Stimulated activated CD8-positive, alpha-beta memory T cell treated with anti-CD3 and anti-CD28 coated beads, Interleukin-2, amount 100 ng/mL, for 1 hour (primary cell): ENCODE results near the gene INPP5D.
"Not testable (repeated sequence)": the region's sequence is repeated elsewhere in the genome, so short reads cannot be mapped to it uniquely, and the experiment has no call there.

Source experiments
- DNase-seq, 2 donors: peaks; one replicate each; pipeline ENCODE4 v3.0.0-alpha.2; 2020; ENCODE audit warnings: low read depth in 2 of 2

Gene INPP5D

GRCh38 chr2:233174137-233174536 lies 114.0 kb downstream of the INPP5D start:
- DNase-seq, result no peak

- no peak for DNase-seq
These were observed 119.1 kb downstream of the INPP5D start for GRCh38 chr2:233178994-233179847.

GRCh38 chr2:233179848-233180366 lies 119.8 kb downstream of the INPP5D start:
- DNase-seq, result no peak

GRCh38 chr2:233183869-233184418 lies 123.8 kb downstream of the INPP5D start:
- DNase-seq, result no peak

- DNase-seq, result no peak
These were observed 124.5 kb downstream of the INPP5D start for GRCh38 chr2:233184669-233185068.

GRCh38 chr2:233185330-233185729 lies 125.2 kb downstream of the INPP5D start:
- DNase-seq, result no peak

- no peak for DNase-seq
These were observed 125.8 kb downstream of the INPP5D start for GRCh38 chr2:233185963-233186362.

GRCh38 chr2:233186851-233187250 lies 126.7 kb downstream of the INPP5D start:
- no peak for DNase-seq

- DNase-seq, result no peak
These were observed 128.9 kb downstream of the INPP5D start for GRCh38 chr2:233189025-233189424.

- DNase-seq, result not testable (repeated sequence)
These were observed 130.9 kb downstream of the INPP5D start for GRCh38 chr2:233191016-233191415.

GRCh38 chr2:233193738-233194137 lies 133.6 kb downstream of the INPP5D start:
- no peak for DNase-seq

- no peak for DNase-seq
These were observed 134.9 kb downstream of the INPP5D start for GRCh38 chr2:233195027-233195426.

- no peak for DNase-seq
These were observed 136.9 kb downstream of the INPP5D start for GRCh38 chr2:233197022-233197421.

- no peak for DNase-seq
These were observed 137.9 kb downstream of the INPP5D start for GRCh38 chr2:233198026-233198425.

GRCh38 chr2:233199870-233200269 lies 139.7 kb downstream of the INPP5D start:
- DNase-seq, result no peak

GRCh38 chr2:233200790-233201189 lies 140.6 kb downstream of the INPP5D start:
- not testable (repeated sequence) for DNase-seq

- no peak for DNase-seq
These were observed 141.3 kb downstream of the INPP5D start for GRCh38 chr2:233201258-233202013.

- no peak for DNase-seq
These were observed 142.4 kb downstream of the INPP5D start for GRCh38 chr2:233202531-233202944.

GRCh38 chr2:233203060-233203459 lies 142.9 kb downstream of the INPP5D start:
- no peak for DNase-seq

GRCh38 chr2:233204286-233204936 lies 144.3 kb downstream of the INPP5D start:
- no peak for DNase-seq

- DNase-seq, result no peak
These were observed 148.4 kb downstream of the INPP5D start for GRCh38 chr2:233208382-233209116.
